Mesenchymal stem cell (in vitro differentiated cells and primary cell): ENCODE data around the gene VEZF1.
A peak's percentile ranks its signal among the peaks of the same experiment; 100 is the strongest.

ENCODE experiments used
- DNase-seq: peaks from one replicate; pipeline ENCODE4 v3.0.0-alpha.2; 2013
- H2AFZ ChIP-seq: one replicate; pipeline ENCODE4 v1.6.1; 2013; ENCODE audit warnings: low read depth, mild to moderate bottlenecking, control low read depth, inconsistent platforms, low read length, moderate library complexity
- H2AK5ac ChIP-seq: 2 replicates; pipeline ENCODE4 v1.6.1; 2013; ENCODE audit warnings: low read length, moderate library complexity, mild to moderate bottlenecking, inconsistent platforms; ENCODE audit not compliant: severe bottlenecking
- H2BK120ac ChIP-seq: one replicate; pipeline ENCODE4 v1.6.1; 2013; ENCODE audit warnings: low read depth, mild to moderate bottlenecking, inconsistent platforms, low read length, moderate library complexity
- H2BK12ac ChIP-seq, 2 experiments: one replicate each; pipeline ENCODE4 v1.6.1; 2013; ENCODE audit warnings: inconsistent platforms in 2 of 2, low read length in 2 of 2, mild to moderate bottlenecking in 2 of 2, moderate library complexity in 2 of 2, control low read depth in 1 of 2
- H2BK15ac ChIP-seq: one replicate; pipeline ENCODE4 v1.6.1; 2013; ENCODE audit warnings: mild to moderate bottlenecking, low read depth, inconsistent platforms; ENCODE audit not compliant: poor library complexity, severe bottlenecking
- H2BK5ac ChIP-seq: 2 replicates; pipeline ENCODE4 v1.6.1; 2013; ENCODE audit warnings: low read depth, mild to moderate bottlenecking, low read length, control low read depth, inconsistent platforms; ENCODE audit not compliant: poor library complexity, severe bottlenecking
- H3K14ac ChIP-seq, 2 experiments: one replicate each; pipeline ENCODE4 v1.6.1; 2013; ENCODE audit warnings: inconsistent platforms in 2 of 2, low read length in 2 of 2, control low read depth in 1 of 2, mild to moderate bottlenecking in 1 of 2, moderate library complexity in 1 of 2
- H3K18ac ChIP-seq, 2 experiments: one replicate each; pipeline ENCODE4 v1.6.1; 2013; ENCODE audit warnings: inconsistent platforms in 2 of 2, low read length in 2 of 2, control low read depth in 1 of 2, low read depth in 1 of 2, mild to moderate bottlenecking in 1 of 2
- H3K23ac ChIP-seq, 2 experiments: one replicate each; pipeline ENCODE4 v1.6.1; 2013; ENCODE audit warnings: inconsistent platforms in 2 of 2, low read length in 2 of 2, mild to moderate bottlenecking in 2 of 2, moderate library complexity in 2 of 2, control low read depth in 1 of 2
- H3K27ac ChIP-seq: 2 replicates; pipeline ENCODE4 v1.5.1; 2013; ENCODE audit warnings: mild to moderate bottlenecking, moderate library complexity, low read length, control low read depth, inconsistent platforms; ENCODE audit not compliant: poor library complexity, severe bottlenecking
- H3K27me3 ChIP-seq, 2 experiments: 2 replicates each; pipeline versions ENCODE4 v1.6.1 to v1.7.0; 2013; ENCODE audit warnings: low read length in 2 of 2, mild to moderate bottlenecking in 2 of 2, moderate library complexity in 2 of 2, control low read depth in 1 of 2, inconsistent platforms in 1 of 2; ENCODE audit not compliant: control insufficient read depth in 1 of 2, insufficient read depth in 1 of 2
- H3K36me3 ChIP-seq, 2 experiments: 2 replicates each; pipeline versions ENCODE4 v1.6.1 to v1.7.0; 2013; ENCODE audit warnings: low read length in 2 of 2, control low read depth in 1 of 2, inconsistent platforms in 1 of 2, low read depth in 1 of 2, mild to moderate bottlenecking in 1 of 2; ENCODE audit not compliant: insufficient read depth in 2 of 2, control insufficient read depth in 1 of 2
- H3K4ac ChIP-seq, 2 experiments: one replicate each; pipeline ENCODE4 v1.6.1; 2013; ENCODE audit warnings: inconsistent platforms in 2 of 2, low read length in 2 of 2, mild to moderate bottlenecking in 2 of 2, moderate library complexity in 2 of 2, control low read depth in 1 of 2, low read depth in 1 of 2
- H3K4me1 ChIP-seq: 2 replicates; pipeline ENCODE4 v1.6.1; 2013; ENCODE audit warnings: low read depth, low read length, control low read depth; ENCODE audit not compliant: control insufficient read depth, insufficient read depth
- H3K4me2 ChIP-seq: 2 replicates; pipeline ENCODE4 v1.6.1; 2013; ENCODE audit warnings: low read length, mild to moderate bottlenecking, inconsistent platforms; ENCODE audit not compliant: poor library complexity, severe bottlenecking
- H3K4me3 ChIP-seq, 2 experiments: 2 replicates each; pipeline versions ENCODE4 v1.5.1 to v1.7.0; 2013; ENCODE audit warnings: low read length in 2 of 2, mild to moderate bottlenecking in 2 of 2, control low read depth in 1 of 2, low read depth in 1 of 2; ENCODE audit not compliant: insufficient read depth in 1 of 2
- H3K79me1 ChIP-seq: replicated peaks from 2 replicates; pipeline ENCODE4 v1.6.1; 2013; ENCODE audit warnings: mild to moderate bottlenecking, control low read depth, low read length, inconsistent platforms; ENCODE audit not compliant: poor library complexity, severe bottlenecking
- H3K9ac ChIP-seq: 2 replicates; pipeline ENCODE4 v1.7.0; 2013; ENCODE audit warnings: mild to moderate bottlenecking, low read length, moderate library complexity
- H3K9me3 ChIP-seq: 2 replicates; pipeline ENCODE4 v1.7.0; 2013; ENCODE audit warnings: mild to moderate bottlenecking, low read length; ENCODE audit not compliant: control insufficient read depth
- H4K8ac ChIP-seq: one replicate; pipeline ENCODE4 v1.6.1; 2013; ENCODE audit warnings: inconsistent platforms, mild to moderate bottlenecking, low read length, moderate library complexity
- H4K91ac ChIP-seq: one replicate; pipeline ENCODE4 v1.6.1; 2013; ENCODE audit warnings: mild to moderate bottlenecking, low read length, inconsistent platforms
- WGBS: methylation state at CpG from one replicate; pipeline ENCODE4 v1.1.7; 2013; ENCODE audit warnings: mixed read lengths; 5-methylcytosine and 5-hydroxymethylcytosine counted together

VEZF1 gene

DNA sequence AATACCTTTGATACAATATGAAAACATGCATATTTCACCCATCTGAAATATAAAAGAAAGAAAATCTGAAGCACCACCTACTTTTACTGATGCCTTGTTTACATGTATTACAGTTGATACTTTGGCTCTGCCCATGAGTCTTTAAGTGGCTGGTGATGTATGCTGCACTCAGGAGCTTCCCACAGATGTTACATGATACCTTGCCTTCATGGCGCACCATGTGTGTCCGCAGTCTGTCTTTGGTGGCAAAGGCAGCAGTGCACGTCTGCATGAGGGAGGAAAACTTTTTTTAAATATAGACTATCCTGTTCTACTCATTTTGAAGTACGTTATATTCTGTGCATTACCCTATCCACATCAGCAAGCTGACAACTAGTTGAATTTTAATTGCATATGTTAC lies 7.5 kb downstream of the VEZF1 start:
- no peak overlapping the region for H2BK15ac ChIP-seq
- no peak overlapping the region for H2AK5ac ChIP-seq
- H4K8ac ChIP-seq: no peak overlapping the region
- H2BK120ac ChIP-seq: no peak overlapping the region
- WGBS: 96% methylated on average over 3 of the region's 4 CpGs
- no peak overlapping the region for H3K14ac ChIP-seq
- H2BK5ac ChIP-seq: no peak overlapping the region
- no peak overlapping the region for H3K4me2 ChIP-seq
- H3K4me1 ChIP-seq: peaks cover 8% of the 10 kb centered on the region
- no peaks in the 10 kb centered on the region for H3K9me3 ChIP-seq
- DNase-seq: no peak
- no peaks in the 10 kb centered on the region for H3K27me3 ChIP-seq
- H3K27ac ChIP-seq: no peak overlapping the region
- H3K4me3 ChIP-seq: no peak overlapping the region
- H3K4ac ChIP-seq: no peak overlapping the region
- H2AFZ ChIP-seq: no peak overlapping the region
- H4K91ac ChIP-seq: no peak overlapping the region
- no peak overlapping the region for H2BK12ac ChIP-seq
- H3K9ac ChIP-seq: no peak overlapping the region
- H3K18ac ChIP-seq: no peak overlapping the region
- H3K23ac ChIP-seq: no peak overlapping the region
- H3K36me3 ChIP-seq: peaks cover 22 to 77% of the 10 kb centered on the region in 2 experiments
- peaks cover 10% of the 10 kb centered on the region for H3K79me1 ChIP-seq

DNA sequence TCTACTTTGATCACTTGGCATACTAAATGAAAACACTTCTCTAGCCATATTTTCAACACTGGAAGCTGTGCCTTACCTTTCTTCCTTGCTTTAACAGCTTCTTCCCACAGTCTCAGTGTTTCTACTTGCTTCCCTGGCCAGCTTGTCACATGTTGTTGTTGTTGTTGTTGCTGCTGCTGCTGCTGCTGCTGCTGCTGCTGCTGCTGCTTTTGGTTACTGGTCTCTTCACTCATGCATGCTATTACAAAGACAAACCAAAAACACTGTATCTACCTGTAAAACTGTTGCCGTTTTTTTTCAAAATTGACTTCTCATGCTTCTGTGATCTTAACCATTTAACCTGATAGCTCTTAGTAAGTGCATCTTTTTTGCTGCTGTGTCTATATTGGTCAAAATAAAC lies 9.0 kb downstream of the VEZF1 start:
- Histone ChIP-seq H4K8ac (no peak overlapping the region), H3K4me2 (no peak overlapping the region)
- WGBS: 100% methylated on average over 1 of the region's 1 CpG

DNA sequence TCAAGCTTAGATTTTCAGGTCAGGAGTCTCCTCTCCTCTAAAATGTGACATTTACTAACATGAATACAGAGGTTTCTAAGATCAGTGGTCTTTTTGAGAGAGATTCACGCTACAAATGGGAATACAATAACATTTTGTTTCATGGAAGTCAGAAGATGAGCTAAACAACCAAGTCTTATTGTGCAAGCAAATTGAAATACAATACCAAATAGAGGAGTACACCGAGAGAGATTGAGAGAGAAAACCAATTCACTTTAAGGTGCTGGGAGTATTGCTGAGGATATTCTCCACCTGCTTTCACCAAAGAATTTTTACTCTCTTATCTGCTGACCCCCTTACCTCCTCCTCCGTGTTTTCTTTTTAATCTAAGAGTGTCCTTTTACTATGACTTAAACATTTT lies 11.5 kb downstream of the VEZF1 start:
- no peak overlapping the region for H3K27ac ChIP-seq
- H4K91ac ChIP-seq: no peak overlapping the region
- no peaks in the 10 kb centered on the region for H3K9me3 ChIP-seq
- H3K18ac ChIP-seq: no peak overlapping the region
- peaks cover 25 to 95% of the 10 kb centered on the region in 2 experiments for H3K36me3 ChIP-seq
- H3K4ac ChIP-seq: no peak overlapping the region
- no peak overlapping the region for H4K8ac ChIP-seq
- H2BK5ac ChIP-seq: no peak overlapping the region
- no peak overlapping the region for H3K4me3 ChIP-seq
- DNase-seq: no peak
- H3K79me1 ChIP-seq: peaks cover 17% of the 10 kb centered on the region
- no peak overlapping the region for H3K23ac ChIP-seq
- no peak overlapping the region for H3K14ac ChIP-seq
- WGBS: 100% methylated on average over 2 of the region's 3 CpGs
- no peak overlapping the region for H2BK15ac ChIP-seq
- H3K4me1 ChIP-seq: peaks cover 5% of the 10 kb centered on the region
- no peaks in the 10 kb centered on the region for H3K27me3 ChIP-seq
- H3K9ac ChIP-seq: no peak overlapping the region
- H2AK5ac ChIP-seq: no peak overlapping the region
- no peak overlapping the region for H2BK12ac ChIP-seq
- no peak overlapping the region for H2AFZ ChIP-seq
- no peak overlapping the region for H3K4me2 ChIP-seq
- no peak overlapping the region for H2BK120ac ChIP-seq

More for the DNA sequence above, 9.0 kb downstream of the VEZF1 start:
- Histone ChIP-seq H3K14ac (no peak overlapping the region), H3K4ac (no peak overlapping the region), H2AK5ac (no peak overlapping the region), H2BK120ac (no peak overlapping the region), H3K4me1 (peaks cover 8% of the 10 kb centered on the region), H2BK15ac (no peak overlapping the region), H2AFZ (no peak overlapping the region), H3K36me3 (peaks cover 26 to 85% of the 10 kb centered on the region in 2 experiments), H2BK5ac (no peak overlapping the region), H3K27ac (no peak overlapping the region), H3K4me3 (no peak overlapping the region), H3K9ac (no peak overlapping the region), H3K18ac (no peak overlapping the region), H3K23ac (no peak overlapping the region), H3K79me1 (peaks cover 13% of the 10 kb centered on the region), H3K9me3 (no peaks in the 10 kb centered on the region), H3K27me3 (no peaks in the 10 kb centered on the region), H2BK12ac (no peak overlapping the region), H4K91ac (no peak overlapping the region)
- DNase-seq: no peak

DNA sequence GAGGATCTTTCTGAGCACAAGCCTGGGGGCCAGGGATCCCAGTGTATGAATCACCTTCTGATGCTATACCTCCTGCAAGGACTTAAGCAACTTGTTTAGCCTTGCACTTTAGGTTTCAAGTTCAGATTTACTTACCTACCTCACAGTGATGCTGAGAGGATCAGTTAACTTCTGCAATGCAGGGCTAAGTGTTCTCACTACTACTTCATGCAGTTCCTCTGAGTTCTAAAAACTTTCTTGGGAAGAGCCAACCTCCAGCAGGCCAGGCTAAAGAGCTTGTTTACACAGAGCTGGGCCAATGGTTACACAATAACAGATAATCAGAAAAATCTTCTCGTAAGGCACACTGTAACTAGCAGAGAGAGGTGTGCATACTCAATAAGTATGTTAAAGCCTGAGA lies 13.0 kb downstream of the VEZF1 start:
- H3K4ac ChIP-seq: no peak overlapping the region
- no peak overlapping the region for H2BK12ac ChIP-seq
- no peak overlapping the region for H3K23ac ChIP-seq
- H3K18ac ChIP-seq: no peak overlapping the region
- no peak overlapping the region for H4K91ac ChIP-seq
- peaks cover 25 to 82% of the 10 kb centered on the region in 2 experiments for H3K36me3 ChIP-seq
- H3K27ac ChIP-seq: no peak overlapping the region
- H3K9me3 ChIP-seq: no peaks in the 10 kb centered on the region
- no peak overlapping the region for H2AFZ ChIP-seq
- H4K8ac ChIP-seq: no peak overlapping the region
- WGBS: no CpG with 5 or more reads among the region's 1 CpG
- DNase-seq: peak; percentile 74
- peaks cover 17% of the 10 kb centered on the region for H3K79me1 ChIP-seq
- H2BK120ac ChIP-seq: no peak overlapping the region
- no peak overlapping the region for H2BK5ac ChIP-seq
- peak overlapping the region; percentile 24 for H3K9ac ChIP-seq
- no peak overlapping the region for H3K14ac ChIP-seq
- H3K27me3 ChIP-seq: no peaks in the 10 kb centered on the region
- H3K4me1 ChIP-seq: peaks cover 12% of the 10 kb centered on the region
- no peak overlapping the region for H3K4me2 ChIP-seq
- H2AK5ac ChIP-seq: no peak overlapping the region
- no peak overlapping the region for H2BK15ac ChIP-seq
- H3K4me3 ChIP-seq: no peak overlapping the region
